Measurements from ENCODE around the gene JMJD8. TPM values are rescaled to one million over a fixed set of nuclear protein-coding genes. Genes with fewer than 3 reads are reported as not detected.

Gene JMJD8
- total and polyA plus RNA-seq, 2 donors from 2014 or later: 75.0 to 80.4 TPM

DNA sequence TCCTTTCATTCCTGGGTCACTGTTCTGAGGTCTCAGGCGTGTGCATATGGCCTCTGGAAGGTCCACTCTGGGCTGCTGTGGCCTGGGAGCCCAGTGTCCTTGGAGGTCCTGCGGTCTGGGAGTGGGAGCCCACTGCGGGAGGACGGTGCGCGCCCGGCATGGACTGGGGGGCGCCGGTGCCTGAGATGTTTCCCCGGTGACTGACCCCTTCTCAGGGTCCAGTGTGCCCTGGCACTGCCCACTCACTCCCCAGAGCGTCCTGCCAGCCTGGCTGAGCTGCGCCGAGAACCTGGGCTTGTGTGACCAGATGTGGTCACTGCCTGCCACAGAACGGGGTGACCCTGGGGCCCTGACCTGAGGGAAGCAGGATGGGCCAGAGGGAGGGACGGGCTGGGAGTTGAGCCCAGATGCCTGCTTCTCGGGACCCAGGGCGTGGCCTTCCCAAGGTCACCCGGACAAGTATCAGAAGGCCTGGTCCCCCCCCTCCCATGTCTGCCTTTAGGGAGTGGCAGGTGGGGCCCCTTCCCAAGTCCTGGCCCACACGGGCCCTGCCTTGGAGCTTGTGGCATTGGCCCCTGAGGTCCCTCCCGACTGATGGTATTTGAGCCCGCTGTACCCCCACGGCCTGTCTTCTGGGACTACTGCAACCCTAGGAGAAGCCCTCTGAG lies 9.8 kb downstream of the JMJD8 start:
- no peak overlapping the region for H3K27ac ChIP-seq (ENCODE audit: low read depth in 2 of 2, low read length in 2 of 2)
- peaks cover 0 to 9% (median 0%) of the 10 kb centered on the region in 3 donors for H3K4me1 ChIP-seq (ENCODE audit: control insufficient read depth in 2 of 3, insufficient read depth in 2 of 3, low read depth in 1 of 3, low read length in 3 of 3)
- H3K9me3 ChIP-seq (ENCODE audit: control insufficient read depth in 2 of 3, insufficient read depth in 1 of 3, low read length in 3 of 3): no peaks in the 10 kb centered on the region
- H3K27me3 ChIP-seq (ENCODE audit: control insufficient read depth, insufficient read depth, low read length): no peaks in the 10 kb centered on the region
- intact Hi-C loops (cut with DNase I): no loop called here
- no peak overlapping the region for H3K9ac ChIP-seq (ENCODE audit: low read length in 3 of 3)
- peaks cover 0 to 12% (median 10%) of the 10 kb centered on the region in 3 donors for H3K36me3 ChIP-seq (ENCODE audit: control insufficient read depth in 2 of 3, insufficient read depth in 3 of 3, low read length in 3 of 3)
- DNase-seq (no peak), FAIRE-seq (no peak)
- H3K4me3 ChIP-seq (ENCODE audit: low read length in 3 of 3): no peak overlapping the region
- TF ChIP-seq, protein P1, sequence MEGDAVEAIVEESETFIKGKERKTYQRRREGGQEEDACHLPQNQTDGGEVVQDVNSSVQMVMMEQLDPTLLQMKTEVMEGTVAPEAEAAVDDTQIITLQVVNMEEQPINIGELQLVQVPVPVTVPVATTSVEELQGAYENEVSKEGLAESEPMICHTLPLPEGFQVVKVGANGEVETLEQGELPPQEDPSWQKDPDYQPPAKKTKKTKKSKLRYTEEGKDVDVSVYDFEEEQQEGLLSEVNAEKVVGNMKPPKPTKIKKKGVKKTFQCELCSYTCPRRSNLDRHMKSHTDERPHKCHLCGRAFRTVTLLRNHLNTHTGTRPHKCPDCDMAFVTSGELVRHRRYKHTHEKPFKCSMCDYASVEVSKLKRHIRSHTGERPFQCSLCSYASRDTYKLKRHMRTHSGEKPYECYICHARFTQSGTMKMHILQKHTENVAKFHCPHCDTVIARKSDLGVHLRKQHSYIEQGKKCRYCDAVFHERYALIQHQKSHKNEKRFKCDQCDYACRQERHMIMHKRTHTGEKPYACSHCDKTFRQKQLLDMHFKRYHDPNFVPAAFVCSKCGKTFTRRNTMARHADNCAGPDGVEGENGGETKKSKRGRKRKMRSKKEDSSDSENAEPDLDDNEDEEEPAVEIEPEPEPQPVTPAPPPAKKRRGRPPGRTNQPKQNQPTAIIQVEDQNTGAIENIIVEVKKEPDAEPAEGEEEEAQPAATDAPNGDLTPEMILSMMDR (IDR thresholded peaks at IDR 0.05; ENCODE audit: borderline replicate concordance, extremely low read depth, insufficient read depth): no peak

DNA sequence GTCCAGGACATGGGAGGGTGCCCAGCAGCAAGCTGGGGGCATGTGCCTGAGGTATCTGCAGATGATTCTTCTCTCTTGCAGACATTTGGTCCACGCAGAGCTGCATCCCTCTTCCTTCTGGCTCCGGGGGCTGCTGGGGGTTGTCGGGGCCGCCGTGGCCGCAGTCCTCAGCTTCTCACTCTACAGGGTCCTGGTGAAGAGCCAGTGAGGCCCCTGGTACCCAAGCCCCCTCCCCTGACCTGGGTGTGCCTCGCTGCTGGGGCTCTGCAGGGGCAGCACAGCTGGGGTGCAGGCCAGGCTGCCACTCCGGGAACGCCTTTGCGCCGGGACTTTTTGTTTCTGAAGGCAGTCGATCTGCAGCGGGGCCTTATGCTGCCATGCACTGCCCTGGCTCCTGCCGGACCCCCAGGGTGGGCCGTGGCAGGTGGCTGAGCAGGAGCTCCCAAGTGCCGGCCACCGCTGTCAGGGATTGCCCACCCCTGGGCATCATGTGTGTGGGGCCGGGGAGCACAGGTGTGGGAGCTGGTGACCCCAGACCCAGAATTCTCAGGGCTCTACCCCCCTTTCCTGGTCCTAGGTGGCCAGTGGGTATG lies 10.6 kb downstream of the JMJD8 start:
- no peak overlapping the region for H3K27ac ChIP-seq (ENCODE audit: low read depth in 2 of 2, low read length in 2 of 2)
- TF ChIP-seq, protein P1 (IDR thresholded peaks at IDR 0.05; ENCODE audit: borderline replicate concordance, extremely low read depth, insufficient read depth): no peak
- no peak overlapping the region for H3K4me3 ChIP-seq (ENCODE audit: low read length in 3 of 3)
- no peak for DNase-seq
- H3K27me3 ChIP-seq (ENCODE audit: control insufficient read depth, insufficient read depth, low read length): no peaks in the 10 kb centered on the region
- intact Hi-C loops (cut with DNase I): no loop called here
- no peak overlapping the region for H3K9ac ChIP-seq (ENCODE audit: low read length in 3 of 3)
- no peaks in the 10 kb centered on the region for H3K9me3 ChIP-seq (ENCODE audit: control insufficient read depth in 2 of 3, insufficient read depth in 1 of 3, low read length in 3 of 3)
- peaks cover 0 to 15% (median 0%) of the 10 kb centered on the region in 3 donors for H3K4me1 ChIP-seq (ENCODE audit: control insufficient read depth in 2 of 3, insufficient read depth in 2 of 3, low read depth in 1 of 3, low read length in 3 of 3)
- FAIRE-seq: no peak
- H3K36me3 ChIP-seq (ENCODE audit: control insufficient read depth in 2 of 3, insufficient read depth in 3 of 3, low read length in 3 of 3): peaks cover 0 to 12% (median 10%) of the 10 kb centered on the region in 3 donors

DNA sequence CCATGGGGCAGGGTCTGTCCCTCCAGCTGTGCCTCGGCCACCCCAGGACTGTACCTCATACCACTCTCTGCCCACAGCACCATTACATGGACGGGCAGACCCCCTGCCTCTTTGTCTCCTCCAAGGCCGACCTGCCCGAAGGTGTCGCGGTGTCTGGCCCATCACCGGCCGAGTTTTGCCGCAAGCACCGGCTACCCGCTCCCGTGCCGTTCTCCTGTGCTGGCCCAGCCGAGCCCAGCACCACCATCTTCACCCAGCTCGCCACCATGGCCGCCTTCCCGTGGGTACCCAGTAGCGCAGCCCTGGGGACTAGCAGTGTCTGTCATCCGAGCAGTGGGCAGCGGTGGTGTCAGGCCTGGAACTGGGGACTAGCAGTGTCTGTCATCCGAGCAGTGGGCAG lies 11.3 kb downstream of the JMJD8 start:
- DNase-seq: no peak
- H3K4me3 ChIP-seq (ENCODE audit: low read length in 3 of 3): no peak overlapping the region
- TF ChIP-seq, protein P1 (IDR thresholded peaks at IDR 0.05; ENCODE audit: borderline replicate concordance, extremely low read depth, insufficient read depth): no peak
- H3K27ac ChIP-seq (ENCODE audit: low read depth in 2 of 2, low read length in 2 of 2): no peak overlapping the region
- no peak for FAIRE-seq
- H3K27me3 ChIP-seq (ENCODE audit: control insufficient read depth, insufficient read depth, low read length): no peaks in the 10 kb centered on the region
- no peak overlapping the region for H3K9ac ChIP-seq (ENCODE audit: low read length in 3 of 3)
- H3K36me3 ChIP-seq (ENCODE audit: control insufficient read depth in 2 of 3, insufficient read depth in 3 of 3, low read length in 3 of 3): peaks cover 0 to 12% (median 10%) of the 10 kb centered on the region in 3 donors
- intact Hi-C loops (cut with DNase I): no loop called here
- H3K4me1 ChIP-seq (ENCODE audit: control insufficient read depth in 2 of 3, insufficient read depth in 2 of 3, low read depth in 1 of 3, low read length in 3 of 3): peaks cover 0 to 15% (median 0%) of the 10 kb centered on the region in 3 donors
- no peaks in the 10 kb centered on the region for H3K9me3 ChIP-seq (ENCODE audit: control insufficient read depth in 2 of 3, insufficient read depth in 1 of 3, low read length in 3 of 3)

Measured in kidney (tissue), 14 donors.